HUES6 (cell line): ENCODE data around the gene DYNC1H1.

Source experiments
- H3K27ac ChIP-seq: 2 replicates; pipeline ENCODE4 v1.7.0; 2013; ENCODE audit warnings: low read depth, mild to moderate bottlenecking, low read length, inconsistent platforms
- H3K27me3 ChIP-seq: 2 replicates; pipeline ENCODE4 v1.6.1; 2013; ENCODE audit warnings: low read length; ENCODE audit not compliant: control insufficient read depth, insufficient read depth
- H3K36me3 ChIP-seq: 2 replicates; pipeline ENCODE4 v1.6.1; 2013; ENCODE audit warnings: low read length; ENCODE audit not compliant: control insufficient read depth, insufficient read depth
- H3K4me1 ChIP-seq: 2 replicates; pipeline ENCODE4 v1.6.1; 2013; ENCODE audit warnings: low read length; ENCODE audit not compliant: control insufficient read depth, insufficient read depth
- H3K4me3 ChIP-seq: 2 replicates; pipeline ENCODE4 v1.5.1; 2013; ENCODE audit warnings: low read depth, low read length
- H3K9ac ChIP-seq: one replicate; pipeline ENCODE4 v1.6.1; 2013; ENCODE audit warnings: mild to moderate bottlenecking, low read length
- H3K9me3 ChIP-seq: 2 replicates; pipeline ENCODE4 v1.6.1; 2013; ENCODE audit warnings: low read depth, low read length; ENCODE audit not compliant: control insufficient read depth, insufficient read depth

Gene DYNC1H1

DNA sequence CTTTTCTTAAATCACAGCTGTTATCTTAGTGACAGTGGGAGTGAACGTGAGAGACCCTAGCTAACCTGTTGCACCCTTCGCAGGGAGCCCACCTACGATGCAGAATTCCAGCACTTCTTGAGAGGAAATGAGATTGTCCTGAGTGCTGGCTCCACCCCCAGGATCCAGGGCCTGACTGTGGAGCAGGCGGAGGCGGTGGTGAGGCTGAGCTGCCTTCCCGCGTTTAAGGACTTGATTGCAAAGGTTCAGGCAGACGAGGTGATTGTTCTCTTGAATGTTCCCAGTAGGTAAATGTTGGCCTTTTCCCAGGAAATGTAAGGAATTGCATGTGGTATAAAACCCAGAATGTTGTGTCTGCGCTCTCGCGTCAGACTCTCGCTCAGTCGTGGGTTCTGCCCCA is 75.8 kb downstream of the DYNC1H1 start:
- no peak overlapping the region for H3K27ac ChIP-seq
- no peaks in the 10 kb centered on the region for H3K27me3 ChIP-seq
- H3K9me3 ChIP-seq = no peaks in the 10 kb centered on the region
- H3K4me3 ChIP-seq = no peak overlapping the region
- no peaks in the 10 kb centered on the region for H3K4me1 ChIP-seq
- H3K9ac ChIP-seq = no peak overlapping the region
- H3K36me3 ChIP-seq = peaks cover 95% of the 10 kb centered on the region

DNA sequence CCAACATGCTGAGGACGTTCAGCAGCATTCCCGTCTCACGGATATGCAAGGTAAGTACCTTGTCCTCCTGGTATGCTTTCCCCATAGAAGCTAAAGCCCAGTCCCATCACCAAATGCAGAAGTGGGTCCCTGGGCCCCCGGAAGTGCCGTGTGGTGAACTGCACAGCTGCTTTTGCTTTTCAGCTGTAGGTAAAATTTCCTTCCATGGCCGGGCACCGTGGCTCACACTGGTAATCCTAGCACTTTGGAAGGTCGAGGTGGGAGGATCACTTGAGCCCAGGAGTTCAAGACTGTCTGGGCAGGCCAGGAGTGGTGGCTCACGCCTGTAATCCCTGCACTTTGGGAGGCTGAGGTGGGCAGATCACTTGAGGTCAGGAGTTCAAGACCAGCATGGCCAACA is 78.3 kb downstream of the DYNC1H1 start:
- Histone ChIP-seq H3K36me3 (peaks cover 81% of the 10 kb centered on the region), H3K9me3 (no peaks in the 10 kb centered on the region), H3K4me3 (no peak overlapping the region), H3K4me1 (no peaks in the 10 kb centered on the region), H3K27me3 (no peaks in the 10 kb centered on the region), H3K27ac (no peak overlapping the region), H3K9ac (no peak overlapping the region)

DNA sequence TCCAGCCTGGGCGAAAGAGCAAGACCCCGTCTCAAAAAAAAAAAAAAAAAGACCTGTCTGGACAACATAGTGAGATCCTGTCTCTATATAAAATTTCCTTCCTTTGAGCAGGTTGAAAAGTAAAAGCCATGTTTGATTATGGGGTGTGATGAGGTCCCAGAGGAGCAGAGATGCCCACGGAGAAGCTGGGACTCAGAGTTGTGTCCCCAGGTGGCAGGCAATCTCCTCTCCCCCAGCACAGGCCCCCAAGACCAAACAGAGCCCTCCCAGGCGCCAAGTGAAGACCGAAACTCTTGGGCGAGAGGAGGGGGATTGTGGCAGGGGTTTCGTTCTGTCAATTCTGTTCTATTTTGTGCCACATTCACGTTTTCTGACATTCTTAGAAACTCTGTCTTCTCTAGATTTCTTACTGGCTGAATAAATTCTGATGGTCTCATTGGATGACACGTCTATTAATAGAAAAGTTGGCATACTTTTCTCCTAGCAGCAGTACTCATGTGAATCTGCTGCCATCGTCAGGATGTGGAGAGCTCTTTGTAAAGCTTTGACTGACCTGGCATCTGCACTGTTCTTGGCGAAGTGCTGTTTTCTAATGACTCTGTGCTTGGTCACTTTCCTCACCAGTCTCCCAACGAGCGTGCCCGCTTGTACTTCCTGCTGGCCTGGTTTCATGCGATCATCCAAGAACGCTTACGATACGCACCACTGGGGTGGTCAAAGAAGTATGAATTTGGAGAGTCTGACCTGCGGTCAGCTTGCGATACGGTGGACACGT is 79.1 kb downstream of the DYNC1H1 start:
- H3K36me3 ChIP-seq = peaks cover 81% of the 10 kb centered on the region
- H3K27me3 ChIP-seq = no peaks in the 10 kb centered on the region
- no peak overlapping the region for H3K9ac ChIP-seq
- no peak overlapping the region for H3K4me3 ChIP-seq
- no peaks in the 10 kb centered on the region for H3K9me3 ChIP-seq
- no peaks in the 10 kb centered on the region for H3K4me1 ChIP-seq
- no peak overlapping the region for H3K27ac ChIP-seq

DNA sequence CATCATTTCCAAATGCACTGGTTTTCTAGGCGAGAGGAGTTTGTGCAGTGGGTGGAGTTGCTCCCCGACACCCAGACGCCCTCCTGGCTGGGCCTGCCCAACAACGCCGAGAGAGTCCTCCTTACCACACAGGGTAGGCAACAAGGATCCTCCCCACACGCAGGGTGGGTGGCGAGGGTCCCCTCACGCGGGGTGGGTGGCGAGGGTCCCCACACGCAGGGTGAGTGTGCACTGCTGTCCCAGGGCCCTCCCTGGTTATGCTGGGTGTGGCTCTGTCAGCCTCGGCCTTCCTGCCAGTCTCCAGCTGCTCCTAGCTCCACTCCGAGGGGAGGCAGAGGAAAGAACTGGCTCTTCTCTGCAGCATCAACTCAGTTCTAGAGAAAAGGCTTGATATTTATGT is 80.2 kb downstream of the DYNC1H1 start:
- no peak overlapping the region for H3K27ac ChIP-seq
- no peak overlapping the region for H3K4me3 ChIP-seq
- no peaks in the 10 kb centered on the region for H3K4me1 ChIP-seq
- H3K9ac ChIP-seq = no peak overlapping the region
- no peaks in the 10 kb centered on the region for H3K27me3 ChIP-seq
- H3K9me3 ChIP-seq = no peaks in the 10 kb centered on the region
- peaks cover 81% of the 10 kb centered on the region for H3K36me3 ChIP-seq

DNA sequence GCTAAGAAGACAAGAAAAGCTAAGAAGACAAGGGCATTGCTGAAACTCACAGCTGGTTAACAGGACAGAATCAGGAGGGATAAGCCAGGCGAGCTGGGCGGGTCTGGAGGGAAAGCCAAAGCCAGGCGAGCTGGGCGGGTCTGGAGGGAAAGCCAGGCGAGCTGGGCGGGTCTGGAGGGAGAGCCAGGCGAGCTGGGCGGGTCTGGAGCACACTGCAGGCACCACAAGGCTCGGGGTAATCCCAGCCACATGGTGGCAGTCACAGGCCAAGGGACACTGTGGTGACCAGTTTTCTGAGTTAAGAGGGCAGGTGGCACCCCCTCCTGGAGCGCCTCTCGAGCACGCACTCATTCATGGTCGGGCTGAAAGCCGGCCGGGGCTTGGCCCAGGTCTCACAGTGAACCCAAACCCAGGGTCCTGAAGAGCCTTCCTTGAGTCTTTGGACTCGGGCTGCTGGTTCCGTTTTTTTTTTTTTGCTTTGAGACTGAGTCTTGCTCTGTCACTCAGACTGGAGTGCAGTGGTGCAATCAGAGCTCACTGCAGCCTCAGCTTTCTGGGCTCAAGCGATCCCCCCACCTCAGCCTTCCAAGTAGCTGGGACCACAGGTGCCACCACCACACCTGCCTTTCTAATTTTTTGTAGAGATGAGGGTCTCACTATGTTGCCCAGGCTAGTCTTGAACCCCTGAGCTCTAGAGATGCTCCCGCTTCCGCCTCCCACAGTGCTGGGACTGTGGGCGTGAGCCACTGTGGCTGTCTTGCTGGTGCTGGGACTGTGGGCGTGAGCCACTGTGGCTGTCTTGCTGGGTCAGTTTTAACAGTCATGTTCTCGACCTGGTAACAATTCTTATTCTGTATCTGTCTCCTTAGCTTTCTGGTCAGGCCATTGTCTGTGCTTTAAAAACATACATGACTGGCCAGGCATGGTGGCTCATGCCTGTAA is 82.2 kb downstream of the DYNC1H1 start:
- no peak overlapping the region for H3K9ac ChIP-seq
- no peak overlapping the region for H3K27ac ChIP-seq
- H3K36me3 ChIP-seq = peaks cover 79% of the 10 kb centered on the region

DNA sequence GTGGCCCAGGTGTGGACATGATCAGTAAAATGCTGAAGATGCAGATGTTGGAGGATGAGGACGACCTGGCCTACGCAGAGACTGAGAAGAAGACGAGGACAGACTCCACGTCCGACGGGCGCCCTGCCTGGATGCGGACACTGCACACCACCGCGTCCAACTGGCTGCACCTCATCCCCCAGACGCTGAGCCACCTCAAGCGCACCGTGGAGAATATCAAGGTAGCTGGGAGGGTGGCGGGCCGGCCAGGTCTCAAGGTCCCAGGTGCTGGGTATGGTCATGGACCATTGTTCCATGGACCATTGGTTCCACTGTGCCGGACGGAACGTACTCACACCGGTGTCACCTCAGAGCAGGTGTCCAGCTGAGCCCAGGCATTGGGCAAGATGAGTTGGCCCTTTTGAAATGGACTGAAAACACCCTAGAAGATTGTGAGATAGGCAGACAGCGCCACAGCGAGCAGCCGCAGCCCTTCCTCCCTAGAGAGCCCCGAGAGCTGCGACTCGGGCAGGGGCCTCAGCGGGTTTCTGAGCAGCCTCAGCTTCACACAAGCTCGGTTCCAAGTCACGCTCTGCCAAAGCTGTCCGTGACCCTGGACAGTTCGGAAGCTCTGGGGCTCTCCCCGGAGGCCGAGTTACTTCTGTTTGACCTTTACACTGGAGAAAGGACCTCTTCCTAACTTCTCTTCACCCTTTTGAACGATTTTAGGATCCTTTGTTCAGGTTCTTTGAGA is 83.6 kb downstream of the DYNC1H1 start:
- H3K4me3 ChIP-seq = no peak overlapping the region

More for the DNA sequence above, 82.2 kb downstream of the DYNC1H1 start:
- Histone ChIP-seq H3K4me3 (no peak overlapping the region), H3K4me1 (no peaks in the 10 kb centered on the region), H3K27me3 (no peaks in the 10 kb centered on the region), H3K9me3 (no peaks in the 10 kb centered on the region)

DNA sequence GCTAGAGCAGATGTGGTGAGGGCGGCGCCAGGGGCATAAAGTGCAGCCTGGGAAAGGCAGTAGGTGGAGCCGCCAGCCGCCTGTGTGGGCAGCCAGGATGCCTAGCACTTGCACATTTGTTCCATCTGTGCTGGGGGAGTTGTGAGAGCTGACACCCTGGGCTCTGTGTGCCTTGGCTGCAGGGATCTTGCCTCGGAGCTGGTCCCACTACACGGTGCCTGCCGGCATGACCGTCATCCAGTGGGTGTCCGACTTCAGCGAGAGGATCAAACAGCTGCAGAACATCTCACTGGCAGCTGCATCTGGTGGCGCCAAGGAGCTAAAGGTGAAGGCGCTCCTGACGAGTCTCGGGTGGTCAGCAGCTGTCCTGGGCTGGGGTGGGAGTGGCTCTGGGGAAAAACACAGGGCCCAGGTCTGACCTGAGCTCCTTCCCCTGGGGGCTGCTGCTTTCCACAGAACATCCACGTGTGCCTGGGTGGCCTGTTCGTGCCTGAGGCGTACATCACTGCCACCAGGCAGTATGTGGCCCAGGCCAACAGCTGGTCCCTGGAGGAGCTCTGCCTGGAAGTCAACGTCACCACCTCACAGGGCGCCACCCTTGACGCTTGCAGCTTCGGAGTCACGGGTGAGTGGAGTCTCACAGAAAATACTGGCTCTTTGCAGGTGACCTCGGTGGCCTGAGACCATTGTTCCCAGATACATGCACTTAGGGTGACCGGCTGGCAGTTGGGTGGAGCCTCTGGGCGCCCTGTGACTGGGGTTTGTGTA is 85.1 kb downstream of the DYNC1H1 start:
- Histone ChIP-seq H3K9me3 (no peaks in the 10 kb centered on the region), H3K4me1 (no peaks in the 10 kb centered on the region), H3K9ac (no peak overlapping the region), H3K27me3 (no peaks in the 10 kb centered on the region), H3K4me3 (no peak overlapping the region), H3K27ac (no peak overlapping the region), H3K36me3 (peaks cover 68% of the 10 kb centered on the region)

More for the DNA sequence above, 83.6 kb downstream of the DYNC1H1 start:
- Histone ChIP-seq H3K9me3 (no peaks in the 10 kb centered on the region), H3K27me3 (no peaks in the 10 kb centered on the region), H3K36me3 (peaks cover 80% of the 10 kb centered on the region), H3K27ac (no peak overlapping the region), H3K4me1 (no peaks in the 10 kb centered on the region), H3K9ac (no peak overlapping the region)

DNA sequence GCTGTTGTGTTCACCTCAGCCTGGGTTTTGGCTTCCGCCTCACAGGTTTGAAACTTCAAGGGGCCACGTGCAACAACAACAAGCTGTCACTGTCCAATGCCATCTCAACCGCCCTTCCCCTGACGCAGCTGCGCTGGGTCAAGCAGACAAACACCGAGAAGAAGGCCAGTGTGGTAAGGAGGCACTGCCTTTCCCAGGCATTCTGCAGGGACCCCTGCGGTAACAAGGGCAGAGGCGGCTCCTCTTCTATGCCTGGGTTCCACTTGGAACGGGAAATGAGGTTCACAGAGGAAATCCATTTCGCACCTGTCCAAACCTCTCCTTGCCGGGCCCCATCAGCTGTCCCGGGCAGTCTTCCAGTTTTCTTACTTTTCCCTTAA is 85.6 kb downstream of the DYNC1H1 start:
- Histone ChIP-seq H3K27ac (no peak overlapping the region), H3K27me3 (no peaks in the 10 kb centered on the region), H3K9ac (no peak overlapping the region), H3K4me1 (peaks cover 2% of the 10 kb centered on the region), H3K9me3 (no peaks in the 10 kb centered on the region), H3K4me3 (no peak overlapping the region), H3K36me3 (peaks cover 62% of the 10 kb centered on the region)

DNA sequence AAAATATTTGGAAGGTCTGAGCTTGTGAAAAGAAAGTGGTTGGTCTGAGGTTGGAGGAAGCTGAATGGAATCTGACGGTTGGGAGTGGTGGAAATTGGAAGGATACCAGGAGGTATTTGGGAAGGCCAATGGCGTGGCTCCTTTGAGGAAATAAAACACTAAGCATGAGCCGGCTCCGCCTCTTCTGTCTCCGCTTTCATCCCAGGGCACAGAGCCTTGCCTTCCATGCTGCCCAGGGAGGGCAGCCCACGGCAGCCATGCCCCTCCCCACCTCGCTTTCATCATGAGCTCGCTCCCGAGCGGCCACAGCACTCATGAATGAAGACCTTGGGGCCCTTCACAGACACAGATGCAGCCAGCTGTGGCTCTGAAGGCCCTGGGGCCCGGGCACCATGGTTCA is 86.3 kb downstream of the DYNC1H1 start:
- peaks cover 62% of the 10 kb centered on the region for H3K36me3 ChIP-seq
- H3K4me3 ChIP-seq = no peak overlapping the region
- H3K9me3 ChIP-seq = no peaks in the 10 kb centered on the region
- no peak overlapping the region for H3K27ac ChIP-seq
- H3K27me3 ChIP-seq = no peaks in the 10 kb centered on the region
- peaks cover 8% of the 10 kb centered on the region for H3K4me1 ChIP-seq
- H3K9ac ChIP-seq = no peak overlapping the region

DNA sequence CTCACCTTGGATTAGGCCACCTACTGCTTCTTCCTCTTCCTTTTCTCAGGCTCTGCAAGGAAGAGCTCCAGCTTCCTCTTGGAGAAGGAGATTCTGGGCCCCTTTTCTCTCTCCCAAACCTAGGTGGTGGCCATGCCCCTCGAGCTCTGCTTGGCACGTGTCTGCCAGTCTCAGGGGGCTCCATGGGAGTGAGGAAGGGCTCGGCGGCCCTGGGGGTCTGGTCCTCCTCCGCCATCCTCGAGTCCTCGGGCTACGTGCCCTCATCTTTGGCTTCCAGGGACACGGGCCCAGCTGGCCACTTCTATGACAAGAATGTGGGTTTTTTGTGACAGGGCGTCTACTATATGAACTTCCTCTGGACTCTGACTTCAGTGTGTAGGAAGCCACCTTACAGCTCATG is 88.1 kb downstream of the DYNC1H1 start:
- Histone ChIP-seq H3K27me3 (no peaks in the 10 kb centered on the region), H3K4me1 (peaks cover 18% of the 10 kb centered on the region)

More for the DNA sequence above, 88.1 kb downstream of the DYNC1H1 start:
- H3K4me3 ChIP-seq = no peak overlapping the region
- no peaks in the 10 kb centered on the region for H3K9me3 ChIP-seq
- peaks cover 55% of the 10 kb centered on the region for H3K36me3 ChIP-seq
- no peak overlapping the region for H3K27ac ChIP-seq
- H3K9ac ChIP-seq = no peak overlapping the region
